Fibroblast of upper back skin (primary cell): ENCODE measurements around the gene NTHL1.
A peak's percentile ranks its signal among the peaks of the same experiment; 100 is the strongest.
"Not testable (repeated sequence)": the region's sequence is repeated elsewhere in the genome, so short reads cannot be mapped to it uniquely, and the experiment has no call there.

Source experiments
- DNase-seq: peaks from one replicate; pipeline ENCODE4 v3.0.0-alpha.2; 2013

Gene NTHL1

GRCh38 chr16:2040041-2040786 is 7.4 kb downstream of the NTHL1 start:
- no peak for DNase-seq

- DNase-seq: peak; percentile 91
Measured at GRCh38 chr16:2039274-2040031, 8.2 kb downstream of the NTHL1 start.

GRCh38 chr16:2038382-2039231 is 9.0 kb downstream of the NTHL1 start:
- no peak for DNase-seq

GRCh38 chr16:2037647-2038381 is 9.8 kb downstream of the NTHL1 start:
- peak; percentile 73 for DNase-seq

DNA sequence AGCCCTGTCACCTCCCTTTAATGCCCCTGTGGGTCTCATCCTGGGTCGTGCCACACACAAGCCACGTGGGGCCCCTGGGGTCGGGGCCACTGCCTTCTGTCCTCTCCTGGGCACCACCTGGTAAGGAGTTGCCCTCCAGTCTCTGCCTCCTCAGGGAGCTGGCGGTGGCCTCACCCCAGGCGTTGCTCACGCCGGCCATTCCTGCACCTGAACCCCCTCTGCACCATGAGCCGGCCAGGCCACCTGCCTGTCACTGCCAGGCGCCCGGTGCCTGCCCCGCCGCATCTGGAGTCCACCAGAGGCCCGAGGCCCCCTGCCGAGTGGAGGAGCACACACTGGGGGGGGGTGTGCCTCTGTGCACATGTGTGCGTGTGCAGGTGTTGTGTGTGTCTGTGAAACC is 10.5 kb downstream of the NTHL1 start:
- DNase-seq: no peak

DNA sequence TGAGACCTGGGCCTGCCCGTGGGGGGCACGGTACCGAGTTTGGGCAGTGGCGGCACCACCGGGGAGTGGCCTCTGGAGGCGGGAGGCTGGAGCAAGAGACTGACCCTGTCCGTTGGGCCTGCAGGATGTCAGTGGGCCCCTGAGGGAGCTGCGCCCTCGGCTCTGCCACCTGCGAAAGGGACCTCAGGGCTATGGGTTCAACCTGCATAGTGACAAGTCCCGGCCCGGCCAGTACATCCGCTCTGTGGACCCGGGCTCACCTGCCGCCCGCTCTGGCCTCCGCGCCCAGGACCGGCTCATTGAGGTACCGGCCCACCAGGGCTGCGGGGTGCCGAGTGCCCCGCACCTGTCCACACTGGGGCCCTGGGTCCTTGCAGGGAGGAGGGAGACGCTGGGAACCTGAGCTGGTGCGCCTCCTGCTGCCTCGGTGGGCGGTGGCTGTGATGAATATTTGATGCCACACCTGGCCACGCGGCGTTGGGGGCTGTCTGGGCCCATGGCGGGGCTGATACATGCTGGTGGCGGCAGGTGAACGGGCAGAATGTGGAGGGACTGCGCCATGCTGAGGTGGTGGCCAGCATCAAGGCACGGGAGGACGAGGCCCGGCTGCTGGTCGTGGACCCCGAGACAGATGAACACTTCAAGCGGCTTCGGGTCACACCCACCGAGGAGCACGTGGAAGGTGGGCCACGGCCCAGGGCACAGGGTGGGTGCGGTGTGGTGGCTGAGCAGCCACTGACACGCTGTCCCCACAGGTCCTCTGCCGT is 11.3 kb downstream of the NTHL1 start:
- DNase-seq: no peak

DNA sequence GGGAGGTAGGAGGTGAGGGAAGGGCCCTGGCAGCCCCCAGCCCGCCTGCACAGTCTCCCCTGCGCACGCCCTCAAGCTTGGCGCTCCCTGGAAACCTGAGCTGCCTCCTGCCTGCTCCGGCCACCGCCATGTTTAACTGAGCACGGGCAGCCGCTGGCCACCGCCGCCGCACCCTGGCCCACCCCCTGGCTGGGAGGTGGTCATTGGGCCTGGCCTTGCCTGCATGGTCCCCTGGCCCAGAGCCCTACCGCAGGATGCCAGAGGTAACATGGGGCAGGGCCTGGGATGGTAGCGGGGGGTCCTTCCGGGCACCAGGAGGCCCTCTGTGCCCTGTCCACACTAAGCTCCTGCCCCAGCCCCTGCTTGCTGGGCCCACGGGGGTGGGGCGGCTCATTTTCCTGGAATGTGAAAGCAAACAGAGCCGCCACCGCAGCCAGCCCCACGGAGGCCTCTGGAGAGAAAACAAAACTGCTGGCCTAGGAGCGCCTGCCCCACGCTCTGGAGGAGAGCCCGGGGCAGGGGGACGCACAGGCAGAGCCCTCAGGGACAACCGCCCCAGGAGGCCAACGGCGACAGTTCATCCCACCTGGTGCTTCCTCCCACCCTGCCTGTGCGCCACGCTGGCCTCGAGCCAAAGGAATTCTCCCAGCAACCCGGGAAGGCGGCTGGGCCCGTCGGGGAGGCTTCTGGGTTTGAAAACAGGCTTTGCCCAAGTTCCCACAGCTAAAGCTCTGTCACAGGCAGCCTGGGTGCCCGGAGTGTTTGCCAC is 12.0 kb downstream of the NTHL1 start:
- DNase-seq: peak; percentile 81

- DNase-seq: no peak
Measured at GRCh38 chr16:2034696-2035430, 12.8 kb downstream of the NTHL1 start.

DNA sequence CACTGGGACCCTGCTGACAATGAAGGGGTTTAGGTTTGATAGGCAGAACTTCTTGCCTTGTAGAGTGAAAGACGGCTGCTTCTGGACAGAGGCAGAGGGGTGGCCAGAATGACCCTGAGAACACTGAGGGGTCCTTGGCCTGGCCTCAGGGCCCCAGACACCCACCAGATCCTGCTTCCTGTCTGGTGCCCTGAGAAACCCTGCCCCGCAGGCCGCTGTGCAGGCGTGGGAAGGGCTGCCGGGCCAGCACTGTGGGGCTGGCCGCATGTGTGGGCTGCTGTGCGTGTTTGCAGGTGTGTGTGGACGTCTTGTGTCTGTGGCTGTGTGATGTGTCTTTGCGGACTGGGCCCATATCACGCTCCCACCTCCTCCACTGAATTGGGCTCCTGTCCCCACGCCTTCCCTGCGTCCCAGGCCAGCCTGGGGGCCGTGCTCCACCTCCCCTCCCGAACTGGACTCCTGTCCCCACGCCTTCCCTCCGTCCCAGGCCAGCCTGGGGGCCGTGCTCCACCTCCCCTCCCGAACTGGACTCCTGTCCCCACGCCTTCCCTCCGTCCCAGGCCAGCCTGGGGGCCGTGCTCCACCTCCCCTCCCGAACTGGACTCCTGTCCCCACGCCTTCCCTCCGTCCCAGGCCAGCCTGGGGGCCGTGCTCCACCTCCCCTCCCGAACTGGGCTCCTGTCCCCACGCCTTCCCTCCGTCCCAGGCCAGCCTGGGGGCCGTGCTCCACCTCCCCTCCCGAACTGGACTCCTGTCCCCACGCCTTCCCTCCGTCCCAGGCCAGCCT is 13.5 kb downstream of the NTHL1 start:
- not testable (repeated sequence) for DNase-seq

- peak; percentile 62 for DNase-seq
Measured at GRCh38 chr16:2033057-2033908, 14.4 kb downstream of the NTHL1 start.

DNA sequence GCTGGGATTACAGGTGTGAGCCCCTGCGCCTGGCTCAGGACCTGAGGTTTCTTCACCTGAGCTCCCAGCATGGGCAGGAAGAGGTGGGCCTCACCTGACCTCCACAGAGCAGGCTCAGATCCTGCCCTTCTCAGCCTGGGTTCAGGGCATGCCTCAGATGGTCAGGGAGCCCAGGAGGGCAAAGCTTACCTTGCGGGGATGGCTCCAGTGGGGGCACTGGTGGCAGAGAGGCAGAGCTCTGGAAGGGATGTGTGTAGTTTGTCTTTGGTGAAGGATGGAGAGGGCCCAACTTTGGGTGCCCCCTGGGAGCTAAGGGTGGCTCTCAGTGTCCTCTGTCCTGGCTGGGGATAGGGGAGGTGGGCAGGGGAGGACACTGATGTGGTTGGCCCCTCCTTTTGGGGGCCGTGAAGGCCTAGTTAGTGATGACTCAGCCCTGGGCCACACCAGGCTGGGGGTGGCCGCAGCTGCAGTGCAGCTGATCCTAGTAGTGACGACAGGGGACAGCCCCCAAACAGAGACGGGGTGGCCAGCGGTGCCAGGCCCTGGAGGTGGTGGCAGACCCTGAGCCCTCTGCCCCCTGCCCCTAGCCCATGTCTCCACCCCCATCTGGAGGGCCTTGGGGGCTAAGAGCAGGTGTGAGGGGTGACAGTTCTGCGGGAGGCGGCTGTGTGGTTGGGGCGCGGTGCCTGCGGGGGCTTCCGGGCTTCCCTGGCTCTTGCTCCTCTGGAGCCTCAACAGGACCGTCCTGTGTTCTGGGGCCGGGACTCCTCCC is 15.2 kb downstream of the NTHL1 start:
- DNase-seq: no peak

- DNase-seq: no peak
Measured at GRCh38 chr16:2031081-2031577, 16.5 kb downstream of the NTHL1 start.

- no peak for DNase-seq
Measured at GRCh38 chr16:2030036-2030435, 17.6 kb downstream of the NTHL1 start.

- no peak for DNase-seq
Measured at GRCh38 chr16:2029350-2029749, 18.3 kb downstream of the NTHL1 start.

GRCh38 chr16:2028620-2029220 is 18.9 kb downstream of the NTHL1 start:
- no peak for DNase-seq

- DNase-seq: no peak
Measured at GRCh38 chr16:2028146-2028545, 19.5 kb downstream of the NTHL1 start.
